ENCODE measurements around the gene SLC16A8.

Gene SLC16A8

DNA sequence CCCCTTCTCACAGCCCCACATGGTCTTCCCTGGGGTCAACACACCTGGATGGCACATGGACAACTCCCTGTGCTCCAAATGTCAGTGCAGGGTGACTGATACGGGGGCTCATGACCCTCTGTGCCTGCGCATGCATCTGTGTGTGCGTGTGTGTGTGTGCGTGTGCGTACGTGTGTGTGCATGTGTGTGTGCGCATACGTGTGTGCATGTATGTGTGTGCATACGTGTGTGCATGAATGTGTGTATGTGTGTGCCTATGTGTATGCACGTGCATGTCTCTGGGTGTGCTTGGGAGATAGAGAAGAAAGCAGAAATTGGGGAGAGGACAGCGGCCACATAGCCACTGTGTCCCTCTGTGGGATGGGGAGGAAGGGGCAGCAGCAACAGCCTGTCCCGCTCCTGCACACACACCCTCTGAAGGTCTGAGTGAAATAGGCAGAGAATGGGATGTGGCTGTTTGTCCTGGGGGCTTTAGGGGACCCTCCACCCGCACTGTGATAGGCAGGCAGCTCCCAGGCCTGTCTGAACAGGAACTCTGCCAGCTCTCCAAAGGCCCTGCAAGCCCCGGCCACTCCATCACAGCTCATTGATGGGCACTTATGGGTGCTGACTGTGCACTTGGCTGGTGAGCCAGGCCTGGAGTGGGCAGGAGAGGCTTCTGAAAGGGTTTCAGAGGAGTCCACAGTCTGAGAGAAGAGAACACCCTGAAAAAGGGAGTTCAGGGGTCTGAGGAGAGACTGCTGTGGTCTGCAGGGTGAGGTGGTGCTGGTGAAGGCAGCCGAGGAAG lies 55.4 kb downstream of the SLC16A8 start:
- no peak for DNase-seq (ENCODE audit: low spot score)

Measured in D341Med (cell line).